Loucy (cell line): ENCODE results near the gene ACTL6B.

Source experiments
- EZH2phosphoT487 ChIP-seq: fragments of 200-600 bp; IDR thresholded peaks from 2 replicates; pipeline ENCODE4 v1.6.1; 2018; ENCODE audit warnings: antibody characterized with exemption, mild to moderate bottlenecking, moderate library complexity, borderline replicate concordance
- TF ChIP-seq, protein P1 (sequence below): fragments of 200-600 bp; sonication (generic); conservative IDR thresholded peaks from 2 replicates; pipeline ENCODE4 v1.5.1; 2014; ENCODE audit warnings: mild to moderate bottlenecking, antibody characterized with exemption, low read length

DNA sequence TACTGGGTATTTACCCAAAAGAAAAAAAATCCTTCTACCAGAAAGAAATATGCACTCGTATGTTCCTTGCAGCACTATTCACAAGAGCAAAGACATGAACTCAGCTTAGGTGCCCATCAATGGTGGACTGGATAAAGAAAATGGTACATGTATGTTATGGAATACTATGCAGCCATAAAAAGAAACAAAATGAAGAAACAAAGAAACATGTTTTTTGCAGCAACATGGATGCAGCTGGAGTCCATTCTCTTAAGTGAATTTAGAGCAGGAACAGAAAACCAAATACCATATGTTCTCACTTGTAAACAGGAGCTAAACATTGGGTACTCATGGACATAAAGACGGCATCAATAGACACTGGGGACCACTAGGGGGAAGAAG, 11.8 kb upstream of the ACTL6B start:
- TF ChIP-seq, protein P1, sequence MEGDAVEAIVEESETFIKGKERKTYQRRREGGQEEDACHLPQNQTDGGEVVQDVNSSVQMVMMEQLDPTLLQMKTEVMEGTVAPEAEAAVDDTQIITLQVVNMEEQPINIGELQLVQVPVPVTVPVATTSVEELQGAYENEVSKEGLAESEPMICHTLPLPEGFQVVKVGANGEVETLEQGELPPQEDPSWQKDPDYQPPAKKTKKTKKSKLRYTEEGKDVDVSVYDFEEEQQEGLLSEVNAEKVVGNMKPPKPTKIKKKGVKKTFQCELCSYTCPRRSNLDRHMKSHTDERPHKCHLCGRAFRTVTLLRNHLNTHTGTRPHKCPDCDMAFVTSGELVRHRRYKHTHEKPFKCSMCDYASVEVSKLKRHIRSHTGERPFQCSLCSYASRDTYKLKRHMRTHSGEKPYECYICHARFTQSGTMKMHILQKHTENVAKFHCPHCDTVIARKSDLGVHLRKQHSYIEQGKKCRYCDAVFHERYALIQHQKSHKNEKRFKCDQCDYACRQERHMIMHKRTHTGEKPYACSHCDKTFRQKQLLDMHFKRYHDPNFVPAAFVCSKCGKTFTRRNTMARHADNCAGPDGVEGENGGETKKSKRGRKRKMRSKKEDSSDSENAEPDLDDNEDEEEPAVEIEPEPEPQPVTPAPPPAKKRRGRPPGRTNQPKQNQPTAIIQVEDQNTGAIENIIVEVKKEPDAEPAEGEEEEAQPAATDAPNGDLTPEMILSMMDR = no peak
- no peak for TF ChIP-seq EZH2phosphoT487
